DOHH2 (cell line): ENCODE results near the gene CWH43.
"Not testable (repeated sequence)": the region's sequence is repeated elsewhere in the genome, so short reads cannot be mapped to it uniquely, and the experiment has no call there.

ENCODE experiments used
- CTCF ChIP-seq: fragments of 200-600 bp; sonication (generic); IDR thresholded peaks from one replicate; pipeline ENCODE4 v1.5.1; 2014; ENCODE audit warnings: antibody characterized with exemption, mild to moderate bottlenecking, low read depth, low read length; ENCODE audit not compliant: poor library complexity, severe bottlenecking
- EZH2phosphoT487 ChIP-seq: fragments of 200-600 bp; sonication (generic); IDR thresholded peaks from 2 replicates; pipeline ENCODE4 v1.6.1; 2017; ENCODE audit warnings: borderline replicate concordance, mild to moderate bottlenecking, antibody characterized with exemption, low read length, moderate library complexity, mixed read lengths

- TF ChIP-seq CTCF, EZH2phosphoT487: not testable (repeated sequence)
Observed at GRCh38 chr4:49108183-49108978, 122.3 kb downstream of the CWH43 start.
